LNCaP clone FGC (cell line): ENCODE results near the gene TRIM29.

Experiments
- DNase-seq: peaks from one replicate; pipeline ENCODE4 v3.0.0-alpha.2; 2011; ENCODE audit warnings: low read depth
- H3K4me3 ChIP-seq: 2 replicates; pipeline ENCODE4 v1.5.1; 2011; ENCODE audit warnings: mild to moderate bottlenecking, low read depth, low read length, control low read depth
- CTCF ChIP-seq: IDR thresholded peaks from 2 replicates; pipeline ENCODE4 v1.5.1; 2012; ENCODE audit warnings: mild to moderate bottlenecking; ENCODE audit not compliant: control insufficient read depth, insufficient read depth; ENCODE audit errors: extremely low read depth

Gene TRIM29

GRCh38 chr11:120104041-120104565 lies 33.8 kb downstream of the TRIM29 start:
- no peak for DNase-seq
- TF ChIP-seq CTCF = no peak
- no peak overlapping the region for H3K4me3 ChIP-seq

- DNase-seq = no peak
- no peak overlapping the region for H3K4me3 ChIP-seq
- no peak for TF ChIP-seq CTCF
These were observed 35.1 kb downstream of the TRIM29 start for GRCh38 chr11:120102864-120103122.

GRCh38 chr11:120102050-120102863 lies 35.7 kb downstream of the TRIM29 start:
- no peak for DNase-seq
- TF ChIP-seq CTCF = no peak
- no peak overlapping the region for H3K4me3 ChIP-seq

- no peak overlapping the region for H3K4me3 ChIP-seq
- no peak for TF ChIP-seq CTCF
- no peak for DNase-seq
These were observed 39.4 kb downstream of the TRIM29 start for GRCh38 chr11:120098503-120099020.

- DNase-seq = no peak
- no peak overlapping the region for H3K4me3 ChIP-seq
- TF ChIP-seq CTCF = no peak
These were observed 40.1 kb downstream of the TRIM29 start for GRCh38 chr11:120097721-120098385.

- TF ChIP-seq CTCF = no peak
- no peak overlapping the region for H3K4me3 ChIP-seq
- no peak for DNase-seq
These were observed 41.3 kb downstream of the TRIM29 start for GRCh38 chr11:120096369-120097191.
